H4 (cell line): ENCODE results near the gene EXOC3L2. TPM values are rescaled to one million over a fixed set of nuclear protein-coding genes. Genes with fewer than 3 reads are reported as not detected.

ENCODE experiments used
- DNase-seq: peaks from one replicate; pipeline ENCODE4 v3.0.0-alpha.2; 2015; ENCODE audit warnings: low spot score
- total RNA-seq: library from RNA; depleted of rRNA; stranded (reverse); fragments of >200 nt; shearing (Covaris generic); gene quantifications from 2 replicates; pipeline ENCODE4 v1.2.3, GENCODE V29; 2014; rRNA removed

The EXOC3L2 gene
- total RNA-seq, 1 experiment from 2014 or later = not detected

- no peak for DNase-seq
Measured at GRCh38 chr19:45162608-45163143, 82.5 kb downstream of the EXOC3L2 start.

Other genes starting within 250 kb of the EXOC3L2 start
- gene RELB, start 243.9 kb downstream of the EXOC3L2 start, total RNA-seq = 0.78 and 0.81 TPM in 2 replicates
- gene CLASRP, start 206.4 kb downstream of the EXOC3L2 start, total RNA-seq = 17.6 and 20.4 TPM in 2 replicates
- not detected in 2 replicates for gene ZNF296, start 168.9 kb downstream of the EXOC3L2 start, total RNA-seq
- 23.5 and 27.5 TPM in 2 replicates for gene GEMIN7, start 166.1 kb downstream of the EXOC3L2 start, total RNA-seq
- 8.0 and 13.2 TPM in 2 replicates for gene PPP1R37, start 152.2 kb downstream of the EXOC3L2 start, total RNA-seq
- 0.19 TPM in 1 of 2 replicates, not detected in the other for gene NKPD1, start 84.4 kb downstream of the EXOC3L2 start, total RNA-seq
- 8.9 and 14.5 TPM in 2 replicates for gene TRAPPC6A, start 67.2 kb downstream of the EXOC3L2 start, total RNA-seq
- 2.1 and 5.3 TPM in 2 replicates for gene BLOC1S3, start 66.6 kb downstream of the EXOC3L2 start, total RNA-seq
- 3.7 and 5.0 TPM in 2 replicates for gene MARK4, start 5.9 kb upstream of the EXOC3L2 start, total RNA-seq
- gene CKM, start 77.5 kb upstream of the EXOC3L2 start, total RNA-seq = not detected in 2 replicates
- 0.72 TPM in 1 of 2 replicates, not detected in the other for gene KLC3, start 95.3 kb upstream of the EXOC3L2 start, total RNA-seq
- gene ERCC2, start 125.2 kb upstream of the EXOC3L2 start, total RNA-seq = 4.6 and 8.3 TPM in 2 replicates
- 0.14 and 1.1 TPM in 2 replicates for gene PPP1R13L, start 159.7 kb upstream of the EXOC3L2 start, total RNA-seq
- 6.8 and 9.0 TPM in 2 replicates for gene POLR1G, start 161.2 kb upstream of the EXOC3L2 start, total RNA-seq
- gene ERCC1, start 178.5 kb upstream of the EXOC3L2 start, total RNA-seq = 49.3 and 84.0 TPM in 2 replicates
- gene FOSB, start 222.6 kb upstream of the EXOC3L2 start, total RNA-seq = 1.2 TPM in 1 of 2 replicates, not detected in the other